GM21526 (cell line): Measurements from ENCODE around the gene THEM4.

ENCODE experiments used
- ATAC-seq: cut with Tn5 transposase; IDR thresholded peaks from one replicate; pipeline ENCODE4 v1.9.1; 2021; ENCODE audit warnings: moderate library complexity; ENCODE audit not compliant: unreplicated experiment, low FRiP score

THEM4 gene

DNA sequence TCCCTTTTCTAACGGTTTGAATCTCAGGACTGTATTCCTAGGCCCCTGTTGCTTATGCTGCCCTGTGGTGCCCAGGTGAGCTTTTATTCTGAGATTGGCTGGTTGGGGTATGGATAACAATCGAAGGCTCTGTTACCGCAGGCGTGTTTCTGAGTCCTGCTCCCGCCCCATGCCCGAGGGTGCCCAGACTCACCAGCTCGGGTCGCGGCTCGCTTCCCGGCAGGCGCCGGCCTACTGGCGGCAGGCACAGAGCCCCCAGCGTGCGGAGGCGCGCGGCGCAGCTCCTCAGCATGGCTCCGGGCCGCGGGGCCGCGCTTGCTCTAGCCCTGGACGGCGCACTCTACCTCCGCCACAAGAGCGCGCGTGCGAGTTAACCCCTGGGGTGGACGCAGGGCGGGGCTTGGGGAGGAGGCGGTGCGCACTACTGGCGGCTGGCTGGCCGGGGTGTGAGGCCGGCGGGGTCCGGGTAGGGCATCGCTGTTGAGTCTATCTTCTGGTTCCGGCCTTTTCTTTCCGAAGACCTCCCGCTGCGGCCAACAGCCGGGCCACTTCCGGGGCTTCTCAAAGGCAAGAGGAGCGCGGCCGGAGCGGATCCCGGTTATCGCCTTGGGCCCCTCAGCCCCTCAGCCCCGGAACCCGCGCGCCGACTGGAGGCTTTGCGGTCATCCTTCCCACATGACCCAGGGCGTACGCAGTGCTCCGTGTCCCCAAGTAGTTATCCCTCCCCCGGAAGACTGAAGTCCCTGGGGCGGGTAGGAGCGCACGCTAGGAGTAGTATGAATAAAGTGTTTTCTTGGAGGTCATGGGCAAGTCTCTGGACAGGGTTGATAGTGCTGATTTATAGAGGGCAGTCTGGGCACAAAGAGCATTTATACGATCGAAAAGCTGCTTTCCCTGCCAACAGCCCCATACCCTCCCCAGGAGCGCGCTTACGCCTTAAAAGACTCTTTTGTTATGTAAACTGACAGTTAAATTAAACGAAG is at the start of gene THEM4:
TSS of gene THEM4 (minus strand) at position 345 of the 983 bp plus-strand sequence. CDS start at position 292, 53 bp downstream.
- ATAC-seq = peak; percentile 92

DNA sequence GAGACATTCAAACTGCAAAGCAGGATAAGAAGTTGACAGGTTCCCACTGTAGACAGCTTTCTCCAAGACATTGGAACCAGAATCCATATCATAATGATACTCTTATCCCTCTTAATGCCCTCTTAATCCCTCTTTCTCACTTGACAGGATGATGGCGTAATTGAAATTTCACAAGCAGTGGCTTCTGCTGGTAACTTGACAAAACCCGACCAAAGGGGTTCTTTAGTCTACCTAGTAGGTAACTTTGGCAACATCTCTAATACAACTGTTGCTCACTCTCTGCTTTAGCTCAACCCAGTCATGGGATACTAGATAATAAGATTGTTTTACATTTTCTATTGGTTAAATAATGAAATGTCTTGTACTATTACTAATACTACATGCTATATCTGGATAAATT is 49.6 kb upstream of the THEM4 start:
- ATAC-seq = no peak

DNA sequence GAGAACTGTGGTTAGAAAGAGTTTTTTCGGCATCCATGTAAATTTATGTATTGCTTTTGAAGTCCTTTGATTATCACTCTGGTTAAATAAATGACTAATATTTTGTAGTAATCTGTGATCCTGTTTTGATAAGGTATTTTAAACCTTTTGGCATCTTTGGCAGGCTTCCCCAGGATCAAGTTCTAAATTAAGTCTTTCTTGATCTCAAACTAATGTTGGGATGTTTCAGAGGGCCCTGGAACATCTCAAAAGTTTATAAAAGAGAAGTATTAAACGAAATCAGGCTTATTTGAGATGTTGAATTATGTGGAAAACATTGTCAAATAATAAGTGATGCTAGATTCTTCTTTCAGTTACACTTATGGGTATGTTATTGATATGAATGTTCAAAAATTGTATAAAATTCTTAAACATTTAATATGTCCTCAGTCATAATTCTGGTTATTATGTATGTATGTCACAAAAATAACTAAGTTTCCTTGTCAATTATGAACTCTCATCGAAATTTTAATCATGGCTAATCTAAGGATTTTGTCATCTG is 47.7 kb upstream of the THEM4 start:
- ATAC-seq = no peak

DNA sequence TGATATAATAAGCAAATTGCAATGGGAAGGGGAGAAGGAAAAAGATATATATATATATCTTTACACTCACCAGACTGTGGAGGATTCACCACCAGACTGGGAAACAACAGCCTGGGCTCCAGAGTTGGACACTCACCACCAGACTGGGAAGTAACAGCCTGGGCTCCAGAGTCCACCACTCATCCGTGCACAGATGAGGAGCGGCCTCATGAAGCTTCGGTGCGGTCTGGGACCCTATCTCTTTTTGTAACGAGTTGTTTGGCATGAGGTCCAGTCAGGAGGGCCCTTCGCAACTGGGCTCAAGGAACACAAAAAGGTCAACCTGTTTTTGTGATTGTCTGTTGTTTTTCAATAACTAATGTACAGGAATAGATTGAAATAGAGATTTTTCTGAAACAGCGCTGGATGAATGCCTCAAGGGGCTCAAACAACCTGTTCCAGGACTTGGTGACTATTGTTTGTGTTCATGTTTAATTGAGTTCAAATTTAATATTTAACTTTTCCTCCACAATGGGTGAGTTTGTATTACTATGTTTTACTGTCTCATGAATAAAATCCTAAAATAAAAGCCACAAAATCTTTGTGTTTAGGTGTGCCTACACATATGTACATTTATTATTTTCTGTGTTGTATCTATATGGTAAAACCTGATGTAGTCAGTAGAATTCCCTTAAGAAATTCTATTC is 44.2 kb upstream of the THEM4 start:
- ATAC-seq = no peak

DNA sequence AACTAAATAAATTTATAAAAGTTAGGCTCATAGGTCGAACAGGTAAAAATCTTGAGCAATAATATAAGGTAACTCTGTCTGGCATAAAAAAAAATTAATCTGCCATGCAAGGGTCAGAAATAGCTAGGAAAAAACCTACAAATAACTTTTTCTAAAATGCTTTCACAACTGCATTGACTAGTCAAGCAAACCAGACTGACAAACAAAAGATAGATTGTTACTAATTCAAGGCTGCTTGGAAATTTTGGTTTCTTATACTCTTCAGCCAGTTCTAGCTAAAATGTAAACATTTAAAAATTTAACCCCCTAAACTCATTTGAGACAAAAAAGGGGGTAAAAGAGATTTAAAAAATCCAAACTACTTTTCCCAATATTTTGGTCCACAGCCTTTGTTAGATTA is 43.5 kb upstream of the THEM4 start:
- no peak for ATAC-seq

DNA sequence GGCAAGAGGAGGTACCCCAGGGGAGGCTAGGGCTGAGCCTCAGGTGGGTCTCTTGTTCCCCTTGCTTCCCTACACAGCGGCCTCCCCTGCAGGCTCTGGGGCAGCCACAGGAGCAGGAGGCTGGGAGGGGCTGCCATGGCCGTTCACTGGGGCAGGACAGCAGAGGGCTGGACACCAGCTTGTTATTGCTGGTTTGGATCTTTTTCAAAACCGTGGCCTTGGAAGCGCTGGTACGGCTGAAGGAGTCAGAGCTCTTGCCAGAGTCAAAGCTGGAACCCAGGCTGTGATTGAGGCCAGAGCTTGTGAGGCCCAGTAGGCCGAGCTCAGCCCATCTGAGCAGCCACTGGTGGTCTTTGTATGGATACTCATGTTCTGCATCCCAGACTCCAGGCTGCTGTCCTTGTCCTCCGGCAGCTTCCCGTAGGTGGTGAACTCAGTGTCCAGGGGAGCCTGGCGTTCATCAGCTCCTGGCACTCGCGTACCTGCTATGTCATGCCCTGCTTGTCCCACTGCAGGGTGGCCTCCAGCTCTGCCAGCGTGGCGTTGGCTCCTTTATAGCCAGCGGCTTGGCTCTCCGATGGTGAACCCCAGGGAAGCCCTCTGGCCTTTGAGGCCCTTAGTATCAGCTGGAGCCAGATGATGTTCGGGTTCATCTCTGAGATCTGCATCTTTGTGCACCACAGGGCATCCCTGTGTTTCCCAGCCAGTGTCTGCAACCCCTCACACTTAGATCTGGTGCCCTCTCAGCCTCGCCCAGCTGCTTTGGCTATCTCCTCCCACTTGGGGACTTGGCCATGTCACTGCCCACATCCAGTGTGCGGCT is 40.3 kb upstream of the THEM4 start:
- no peak for ATAC-seq

DNA sequence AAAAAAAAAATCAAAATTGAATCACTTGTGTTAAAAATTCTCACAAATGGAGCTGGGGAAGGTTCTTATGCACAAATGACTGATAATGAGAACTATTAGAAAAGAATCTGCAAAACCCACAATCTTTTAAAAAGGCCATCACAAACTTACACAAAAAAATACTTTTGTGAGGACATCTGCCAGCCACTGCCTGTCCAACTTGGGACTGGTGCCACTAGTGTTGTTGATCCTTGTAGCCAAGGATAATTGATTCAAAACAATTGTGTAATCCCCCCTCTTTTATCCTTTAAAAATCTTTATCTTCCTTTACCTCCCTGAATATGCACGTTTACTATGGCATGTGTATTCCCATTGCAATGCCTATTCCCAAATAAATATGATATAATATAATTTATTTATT is 39.2 kb upstream of the THEM4 start:
- ATAC-seq = no peak

DNA sequence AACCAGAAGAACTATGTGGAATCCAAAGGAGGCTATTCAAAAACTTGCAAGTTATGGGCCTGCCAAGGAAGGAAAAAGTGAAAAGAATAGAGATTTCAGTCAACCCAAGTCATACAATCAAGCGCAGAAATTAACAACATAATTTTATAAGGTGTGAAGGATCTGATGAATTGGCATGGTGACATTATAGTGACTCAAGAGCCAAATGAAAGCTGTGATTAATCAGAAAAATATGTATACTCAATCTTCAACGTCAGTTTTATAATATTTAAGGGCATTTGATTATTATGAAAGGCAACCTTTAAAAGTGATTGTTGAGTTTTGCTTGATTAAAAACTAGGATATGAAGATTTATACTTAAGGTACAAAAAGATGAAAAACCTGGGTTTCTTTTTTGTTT is 37.8 kb upstream of the THEM4 start:
- no peak for ATAC-seq

DNA sequence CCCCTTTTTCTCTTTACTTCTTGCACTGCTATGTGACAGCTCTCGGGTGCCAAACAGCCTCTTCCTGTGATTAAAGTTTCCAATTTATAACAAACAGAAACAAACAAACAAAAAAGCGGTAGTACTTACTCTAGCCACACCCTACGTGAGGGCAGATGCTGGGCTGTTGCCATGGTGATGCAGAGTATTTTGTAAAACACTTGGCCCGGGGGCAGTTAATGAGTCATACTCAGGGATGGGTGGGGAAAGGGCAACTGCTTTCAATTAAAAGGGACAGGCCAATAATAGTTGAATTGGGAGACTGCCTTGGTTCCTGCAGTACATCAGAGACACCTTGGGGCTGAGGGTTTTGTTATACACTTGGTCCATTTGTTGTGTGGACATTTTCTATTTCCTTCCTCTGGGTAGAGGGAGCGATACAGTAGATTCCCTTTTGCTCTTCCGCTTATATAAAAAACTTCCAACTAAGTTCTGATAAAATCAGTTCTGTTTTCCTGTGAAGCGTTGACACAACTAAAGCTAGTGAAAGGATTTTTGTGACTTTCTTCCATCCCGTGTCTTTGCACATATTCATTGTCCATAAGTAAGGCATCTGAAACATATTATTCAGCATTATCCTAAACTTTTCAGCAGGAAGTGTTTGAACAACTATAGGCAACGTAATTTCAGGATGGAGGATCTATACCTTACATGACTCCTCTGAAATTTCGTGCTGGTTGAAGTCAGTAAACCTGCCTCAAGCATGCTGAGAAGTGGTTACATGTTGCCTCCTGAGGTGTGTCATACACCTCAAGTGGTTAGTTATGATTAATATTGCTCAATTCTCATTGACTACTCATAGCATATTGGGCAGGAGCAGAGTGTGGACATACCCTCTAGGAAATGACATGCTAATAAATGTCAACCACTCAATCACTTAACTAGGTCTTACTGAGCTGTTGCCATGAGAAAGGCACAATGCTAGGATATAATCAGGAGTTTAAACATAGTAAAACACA is 36.7 kb upstream of the THEM4 start:
- no peak for ATAC-seq

DNA sequence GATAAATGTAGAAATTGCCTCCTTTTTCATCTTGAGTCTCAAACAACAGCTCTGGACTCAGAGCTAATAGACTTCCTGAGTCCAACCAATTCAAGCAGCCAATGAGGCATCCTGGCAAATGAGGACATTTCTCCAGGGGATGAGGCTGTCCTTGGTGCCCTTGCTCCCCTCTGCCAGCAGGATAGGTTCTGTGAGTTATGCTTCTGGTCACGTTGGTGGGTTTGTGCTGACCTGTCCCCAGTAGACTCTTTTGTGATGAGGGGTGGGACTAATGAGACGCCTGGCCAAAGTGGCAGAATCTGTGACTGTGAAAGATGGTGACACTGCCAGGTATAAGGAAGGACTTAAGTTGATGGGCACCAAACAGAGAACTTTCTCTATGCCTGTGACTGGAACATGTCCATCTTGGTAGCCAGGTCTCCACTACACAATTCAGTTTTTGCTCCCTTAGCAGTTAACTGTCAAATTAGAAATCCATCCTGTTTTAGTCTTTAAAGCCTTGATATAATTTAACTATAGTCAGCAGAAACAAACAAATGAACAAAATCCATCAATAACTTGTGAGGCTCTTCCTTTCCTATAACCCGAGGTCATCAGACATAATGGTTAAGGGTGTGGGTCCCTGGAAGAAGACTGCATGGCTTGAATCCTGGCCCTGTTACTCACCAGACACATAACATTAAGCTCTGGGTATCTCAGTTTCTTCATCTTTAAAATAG is 35.7 kb upstream of the THEM4 start:
- no peak for ATAC-seq

DNA sequence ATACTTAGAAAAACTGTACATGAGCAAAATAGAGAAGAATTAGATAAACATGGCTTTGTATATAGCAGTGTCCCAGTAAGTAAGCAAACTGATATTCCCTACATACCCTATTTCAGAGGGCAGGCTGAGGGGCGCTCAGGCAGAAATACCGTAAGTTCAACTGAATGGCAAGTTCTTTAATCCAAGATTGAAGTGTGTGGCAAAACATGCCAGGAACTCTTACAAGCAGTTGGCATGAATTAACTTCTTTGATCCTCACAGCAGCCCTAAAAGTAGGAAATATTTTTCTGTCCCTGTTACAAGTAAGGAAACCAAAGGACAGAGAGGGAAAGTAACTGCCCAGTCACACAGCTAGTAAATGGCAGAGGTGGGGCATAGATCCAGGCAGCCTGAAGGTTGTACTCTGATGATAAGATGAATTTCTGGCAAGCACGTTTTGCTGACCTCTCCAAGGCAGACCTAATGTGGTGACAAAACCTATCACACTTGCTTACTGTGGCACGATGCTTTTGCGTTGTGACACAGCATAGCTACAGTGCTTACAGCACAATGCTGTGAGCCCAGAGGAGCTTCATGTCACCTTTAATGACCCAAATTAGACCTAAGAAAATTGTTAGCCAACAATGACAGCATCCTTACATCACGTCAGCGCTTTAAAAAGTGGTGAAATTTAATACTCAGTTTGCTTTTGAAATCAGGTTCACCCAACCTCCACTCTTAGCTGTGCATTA is 35.0 kb upstream of the THEM4 start:
- no peak for ATAC-seq

DNA sequence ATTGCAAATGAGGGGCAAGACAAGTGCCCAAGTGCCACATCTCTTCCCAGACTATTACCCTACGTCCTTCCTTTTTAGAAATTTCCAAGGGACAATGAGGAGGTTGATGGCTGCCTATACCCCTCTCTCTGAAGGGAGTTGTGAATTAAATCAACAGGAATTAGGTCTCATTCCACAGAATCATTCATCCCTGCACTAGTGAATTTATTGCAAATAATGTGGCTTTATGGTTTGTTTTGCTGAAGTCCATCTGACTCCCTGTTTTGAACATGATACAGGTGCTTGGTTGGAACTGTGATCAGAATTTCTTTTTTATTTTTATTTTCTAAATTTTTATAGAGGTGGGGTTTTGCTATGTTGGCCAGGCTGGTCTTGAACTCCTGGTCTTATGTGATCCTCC is 34.3 kb upstream of the THEM4 start:
- ATAC-seq = no peak

DNA sequence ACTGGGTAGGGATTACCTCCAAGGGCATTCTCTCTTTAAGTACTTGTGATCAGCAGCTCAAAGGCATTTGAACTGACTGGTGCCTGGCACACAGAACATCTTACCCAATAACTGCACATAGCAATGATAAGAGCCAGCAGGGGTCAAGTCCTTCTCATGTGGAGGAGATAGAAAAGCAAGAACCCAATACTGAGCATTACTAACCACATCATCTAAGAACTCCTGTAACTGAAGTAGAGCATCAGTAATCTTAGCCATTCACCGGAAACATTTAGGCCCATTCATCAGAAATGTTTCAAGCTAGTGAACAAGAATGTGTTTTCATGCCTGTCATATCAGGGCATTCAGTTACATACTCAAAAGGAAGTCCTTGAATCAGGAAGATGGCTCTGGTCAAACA is 33.6 kb upstream of the THEM4 start:
- ATAC-seq = no peak

DNA sequence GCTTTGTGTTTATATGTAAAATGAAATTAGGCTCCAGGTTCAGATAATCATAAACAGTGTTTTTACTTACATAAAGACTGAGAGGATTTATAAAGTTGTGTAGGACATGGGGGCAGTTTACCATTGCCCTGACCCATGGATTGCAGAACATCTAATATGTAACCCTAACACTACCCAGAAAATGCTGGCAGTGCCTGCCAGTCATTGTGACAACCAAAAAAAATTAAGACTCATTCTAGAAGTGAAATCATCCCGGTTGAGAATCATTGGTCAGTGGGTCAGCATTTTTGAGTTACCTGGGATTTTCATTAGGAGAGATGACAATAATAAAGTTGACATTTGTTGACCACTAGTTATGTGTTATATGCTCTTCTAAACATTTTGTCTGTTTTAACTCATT is 31.2 kb upstream of the THEM4 start:
- no peak for ATAC-seq

DNA sequence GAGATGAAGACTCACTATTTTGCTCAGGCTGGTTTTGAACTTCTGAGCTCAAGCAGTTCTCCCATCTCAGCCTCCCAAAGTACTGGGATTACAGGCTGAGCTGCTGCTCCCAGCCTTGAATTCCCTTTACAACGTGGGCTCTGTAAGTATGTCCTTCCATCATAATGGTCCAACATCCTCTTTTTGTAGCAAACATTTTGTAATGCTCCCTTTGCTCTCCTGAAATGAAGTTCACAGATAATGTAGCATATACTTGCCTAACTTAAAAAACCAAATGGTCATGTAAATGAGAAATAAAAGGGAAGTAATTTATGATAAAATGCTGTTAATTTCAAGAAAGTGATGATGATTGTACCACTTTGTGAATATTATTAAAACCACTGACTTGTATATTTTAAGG is 30.5 kb upstream of the THEM4 start:
- ATAC-seq = no peak

DNA sequence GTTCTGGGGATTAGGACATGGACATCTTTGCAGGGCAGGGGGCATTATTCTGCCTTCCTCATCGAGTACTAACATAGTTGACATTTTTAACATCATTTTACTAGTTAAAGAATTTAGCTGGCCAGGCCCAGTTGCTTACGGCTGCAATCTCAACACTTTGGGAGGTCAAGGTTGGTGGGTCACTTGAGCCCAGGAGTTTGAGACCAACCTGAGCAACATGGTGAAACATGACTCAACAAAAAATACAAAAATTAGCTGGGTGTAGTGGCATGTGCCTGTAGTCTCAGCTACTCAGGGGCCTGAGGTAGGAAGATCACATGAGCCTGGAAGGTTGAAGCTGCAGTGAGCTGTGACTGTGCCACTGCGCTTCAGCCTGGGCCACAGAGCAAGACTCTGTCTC is 29.8 kb upstream of the THEM4 start:
- no peak for ATAC-seq

DNA sequence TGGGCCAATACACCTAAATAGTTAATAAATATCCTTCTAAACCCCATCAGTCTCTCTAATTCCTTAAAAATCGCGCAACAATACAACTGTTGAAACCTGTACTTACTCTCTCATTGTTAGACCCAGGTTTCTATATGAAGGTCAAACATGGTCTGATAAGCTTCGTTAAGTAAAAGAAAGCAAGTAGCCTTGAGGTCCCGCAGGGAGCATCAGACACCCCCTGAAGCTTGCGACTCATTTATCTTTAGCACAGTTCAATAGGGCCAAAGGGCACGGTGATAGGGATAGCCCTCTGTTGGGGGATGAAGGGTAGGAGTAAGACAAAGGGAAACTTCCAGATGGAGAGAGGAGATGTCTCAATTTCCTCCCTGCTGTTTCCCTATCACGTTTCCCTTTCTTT is 27.3 kb upstream of the THEM4 start:
- no peak for ATAC-seq

DNA sequence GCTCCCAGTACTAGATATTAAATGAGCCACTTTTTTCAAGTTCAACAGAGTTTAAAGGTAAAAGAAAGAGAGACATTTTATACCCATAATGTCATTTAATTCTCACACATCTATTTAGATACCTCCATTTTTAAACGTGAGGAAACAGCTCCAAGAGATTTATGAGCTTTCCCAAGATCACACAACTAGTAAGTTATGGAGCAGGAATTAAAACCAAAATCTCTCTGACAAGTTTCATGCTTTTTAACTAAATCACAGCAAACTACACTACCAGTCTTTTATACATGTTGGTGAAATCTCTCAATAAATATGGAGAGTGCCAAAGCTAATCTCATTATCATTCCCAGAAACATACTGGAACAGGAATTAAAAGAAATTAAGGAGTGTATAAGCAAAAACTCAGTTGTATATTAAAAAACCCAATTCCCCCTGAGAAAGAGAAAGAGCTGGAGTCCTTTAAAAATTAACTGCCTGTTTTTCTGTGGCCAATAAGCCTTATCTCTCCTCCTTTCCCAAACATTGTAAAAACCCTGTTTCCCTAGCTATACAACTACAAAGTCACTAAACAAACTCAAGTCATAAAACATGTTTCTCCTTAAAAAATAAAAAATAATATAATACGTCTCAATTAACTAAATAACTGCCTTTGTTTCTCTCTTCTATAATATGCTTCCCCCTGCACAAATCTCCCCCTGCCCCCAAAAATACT is 26.7 kb upstream of the THEM4 start:
- ATAC-seq = no peak
